ENCODE results near the gene CSNK1A1. TPM values are rescaled to one million over a fixed set of nuclear protein-coding genes. Genes with fewer than 3 reads are reported as not detected.

CSNK1A1 gene
- total RNA-seq, 1 donor from 2014 or later, result 191 TPM

- intact Hi-C loops (cut with DNase I), result no loop called here
- peak; percentile 39 for ATAC-seq
- DNase-seq, result no peak
- H3K27me3 ChIP-seq, result no peaks in the 10 kb centered on the region
- H3K27ac ChIP-seq, result peak overlapping the region; percentile 85
- TF ChIP-seq CTCF (IDR thresholded peaks at IDR 0.05), result no peak
- H3K36me3 ChIP-seq, result no peaks in the 10 kb centered on the region
- no peaks in the 10 kb centered on the region for H3K9me3 ChIP-seq
- peak overlapping the region; percentile 57 for H3K4me3 ChIP-seq
- peaks cover 28% of the 10 kb centered on the region for H3K4me1 ChIP-seq
Observed at GRCh38 chr5:149580808-149581191, 29.6 kb upstream of the CSNK1A1 start.

GRCh38 chr5:149578896-149579295 is 27.7 kb upstream of the CSNK1A1 start:
- ATAC-seq, result no peak
- intact Hi-C loops (cut with DNase I), result no loop called here
- no peak for DNase-seq
- Histone ChIP-seq H3K36me3 (no peaks in the 10 kb centered on the region), H3K9me3 (no peaks in the 10 kb centered on the region), H3K27ac (no peak overlapping the region), H3K4me3 (no peak overlapping the region), H3K27me3 (no peaks in the 10 kb centered on the region), H3K4me1 (peaks cover 19% of the 10 kb centered on the region)
- no peak for TF ChIP-seq CTCF (IDR thresholded peaks at IDR 0.05)

- no peak overlapping the region for H3K4me3 ChIP-seq
- no peaks in the 10 kb centered on the region for H3K9me3 ChIP-seq
- no peak for TF ChIP-seq CTCF (IDR thresholded peaks at IDR 0.05)
- H3K27me3 ChIP-seq, result no peaks in the 10 kb centered on the region
- H3K36me3 ChIP-seq, result no peaks in the 10 kb centered on the region
- no peak overlapping the region for H3K27ac ChIP-seq
- peaks cover 7% of the 10 kb centered on the region for H3K4me1 ChIP-seq
- ATAC-seq, result no peak
- intact Hi-C loops (cut with DNase I), result no loop called here
- DNase-seq, result no peak
Observed at GRCh38 chr5:149576021-149576420, 24.8 kb upstream of the CSNK1A1 start.

GRCh38 chr5:149575131-149575530 is 23.9 kb upstream of the CSNK1A1 start:
- H3K4me3 ChIP-seq, result no peak overlapping the region
- ATAC-seq (no peak), DNase-seq (no peak)
- TF ChIP-seq CTCF (IDR thresholded peaks at IDR 0.05), result no peak
- no peaks in the 10 kb centered on the region for H3K27me3 ChIP-seq
- no peaks in the 10 kb centered on the region for H3K36me3 ChIP-seq
- intact Hi-C loops (cut with DNase I), result no loop called here
- no peak overlapping the region for H3K27ac ChIP-seq
- H3K9me3 ChIP-seq, result no peaks in the 10 kb centered on the region
- H3K4me1 ChIP-seq, result no peaks in the 10 kb centered on the region

- Histone ChIP-seq H3K36me3 (no peaks in the 10 kb centered on the region), H3K27me3 (no peaks in the 10 kb centered on the region), H3K9me3 (no peaks in the 10 kb centered on the region), H3K4me1 (no peaks in the 10 kb centered on the region), H3K4me3 (no peak overlapping the region), H3K27ac (no peak overlapping the region)
- intact Hi-C loops (cut with DNase I), result no loop called here
- no peak for DNase-seq
- no peak for TF ChIP-seq CTCF (IDR thresholded peaks at IDR 0.05)
- ATAC-seq, result no peak
Observed at GRCh38 chr5:149572576-149573231, 21.5 kb upstream of the CSNK1A1 start.

GRCh38 chr5:149572170-149572569 is 20.9 kb upstream of the CSNK1A1 start:
- no peaks in the 10 kb centered on the region for H3K9me3 ChIP-seq
- ATAC-seq, result no peak
- intact Hi-C loops (cut with DNase I), result no loop called here
- no peak for DNase-seq
- no peak overlapping the region for H3K4me3 ChIP-seq
- H3K27ac ChIP-seq, result no peak overlapping the region
- no peak for TF ChIP-seq CTCF (IDR thresholded peaks at IDR 0.05)
- no peaks in the 10 kb centered on the region for H3K27me3 ChIP-seq
- no peaks in the 10 kb centered on the region for H3K36me3 ChIP-seq
- H3K4me1 ChIP-seq, result no peaks in the 10 kb centered on the region

Measured in upper lobe of right lung (tissue), 1 donor.